ENCODE measurements around the gene LRP8.

GRCh38 chr1:53291574-53291973 is 36.3 kb downstream of the LRP8 start:
- TF ChIP-seq POLR2AphosphoS5 (IDR thresholded peaks at IDR 0.05; ENCODE audit: insufficient read depth, low read depth, low read length) (no peak), CTCF (IDR thresholded peaks at IDR 0.05; ENCODE audit: extremely low read depth in 1 of 2, insufficient read depth in 1 of 2, low read depth in 1 of 2, low read length in 2 of 2) (no peak), GATA2 (IDR thresholded peaks at IDR 0.05; ENCODE audit: insufficient read depth, insufficient read length, low read depth, low read length) (no peak), JUN (IDR thresholded peaks at IDR 0.05; ENCODE audit: borderline replicate concordance, insufficient read depth, insufficient read length, low read depth) (no peak), POLR2A (IDR thresholded peaks at IDR 0.05; ENCODE audit: low read depth, low read length) (no peak), FOS (IDR thresholded peaks at IDR 0.05; ENCODE audit: borderline replicate concordance, insufficient read depth, low read length) (no peak), MAX (IDR thresholded peaks at IDR 0.05; ENCODE audit: insufficient read depth, insufficient read length) (no peak)
